Loucy (cell line): Measurements from ENCODE around the gene NME4.
A peak's percentile ranks its signal among the peaks of the same experiment; 100 is the strongest.

ENCODE experiments used
- H2AFZ ChIP-seq: fragments of 200-600 bp; sonication (generic); 2 replicates; pipeline ENCODE4 v1.6.0; 2016; ENCODE audit warnings: antibody characterized with exemption, mild to moderate bottlenecking, low read length, moderate library complexity
- H3F3A ChIP-seq: fragments of 200-600 bp; 2 replicates; pipeline ENCODE4 v1.6.0; 2016; ENCODE audit warnings: antibody characterized with exemption, low read depth, mild to moderate bottlenecking
- H3K27me3 ChIP-seq: fragments of 200-600 bp; sonication (generic); 2 replicates; pipeline ENCODE4 v1.6.1; 2014; ENCODE audit warnings: low read length, mild to moderate bottlenecking; ENCODE audit not compliant: insufficient read depth, poor library complexity, severe bottlenecking
- H3K36me3 ChIP-seq: fragments of 200-600 bp; sonication (generic); 2 replicates; pipeline ENCODE4 v1.6.1; 2016; ENCODE audit warnings: low read length; ENCODE audit not compliant: insufficient read depth
- H3K4me1 ChIP-seq: fragments of 200-600 bp; sonication (generic); 2 replicates; pipeline ENCODE4 v1.5.1; 2014; ENCODE audit warnings: low read length, mild to moderate bottlenecking; ENCODE audit not compliant: insufficient read depth, poor library complexity, severe bottlenecking
- H3K4me2 ChIP-seq: fragments of 200-600 bp; sonication (generic); 2 replicates; pipeline ENCODE4 v1.6.0; 2014; ENCODE audit warnings: antibody characterized with exemption, low read length, low read depth, mild to moderate bottlenecking; ENCODE audit not compliant: poor library complexity, severe bottlenecking
- H3K4me3 ChIP-seq: fragments of 200-600 bp; sonication (generic); 2 replicates; pipeline ENCODE4 v1.5.1; 2014; ENCODE audit warnings: low read length, mild to moderate bottlenecking, mixed read lengths; ENCODE audit not compliant: poor library complexity, severe bottlenecking
- H3K79me2 ChIP-seq: fragments of 200-600 bp; sonication (generic); 2 replicates; pipeline ENCODE4 v1.6.1; 2014; ENCODE audit warnings: low read length; ENCODE audit not compliant: insufficient read depth
- H3K9ac ChIP-seq: fragments of 200-600 bp; sonication (generic); 2 replicates; pipeline ENCODE4 v1.6.0; 2014; ENCODE audit warnings: mild to moderate bottlenecking, low read depth, low read length, moderate library complexity; ENCODE audit not compliant: poor library complexity, severe bottlenecking
- H3K9me2 ChIP-seq: fragments of 200-600 bp; sonication (generic); replicated peaks from 2 replicates; pipeline ENCODE4 v1.6.1; 2016; ENCODE audit warnings: low read depth, low read length, mixed read lengths
- H3K9me3 ChIP-seq: fragments of 200-600 bp; sonication (generic); 2 replicates; pipeline ENCODE4 v1.6.1; 2014; ENCODE audit warnings: mild to moderate bottlenecking, antibody characterized with exemption, low read length, low read depth; ENCODE audit not compliant: insufficient read depth
- H4K20me1 ChIP-seq: fragments of 200-600 bp; sonication (generic); 2 replicates; pipeline ENCODE4 v1.6.0; 2014; ENCODE audit warnings: antibody characterized with exemption, low read length, mild to moderate bottlenecking; ENCODE audit not compliant: insufficient read depth, poor library complexity, severe bottlenecking
- CTCF ChIP-seq: fragments of 200-600 bp; sonication (generic); conservative IDR thresholded peaks from 2 replicates; pipeline ENCODE4 v1.5.1; 2014; ENCODE audit warnings: mild to moderate bottlenecking, antibody characterized with exemption, low read length
- EZH2phosphoT487 ChIP-seq: fragments of 200-600 bp; IDR thresholded peaks from 2 replicates; pipeline ENCODE4 v1.6.1; 2018; ENCODE audit warnings: antibody characterized with exemption, mild to moderate bottlenecking, moderate library complexity, borderline replicate concordance

NME4 gene

GRCh38 chr16:370979-371514 is 26.0 kb upstream of the NME4 start:
- H3K9ac ChIP-seq, result peak overlapping the region; percentile 81

GRCh38 chr16:371515-372301 is 25.3 kb upstream of the NME4 start:
- Histone ChIP-seq H3K9ac (peak overlapping the region; percentile 81), H3K9me3 (no peaks in the 10 kb centered on the region), H3K79me2 (peaks cover 6% of the 10 kb centered on the region; the same call in 1 of the 2 replicates), H3K4me1 (no peaks in the 10 kb centered on the region), H3K27me3 (no peaks in the 10 kb centered on the region), H3K4me3 (no peak overlapping the region), H4K20me1 (no peaks in the 10 kb centered on the region), H3K36me3 (no peaks in the 10 kb centered on the region; the same call in 1 of the 2 replicates), H3K4me2 (peak overlapping the region; percentile 86), H2AFZ (no peak overlapping the region), H3K9me2 (no peaks in the 10 kb centered on the region), H3F3A (no peaks in the 10 kb centered on the region)
- TF ChIP-seq EZH2phosphoT487 (no peak), CTCF (no peak)

More at GRCh38 chr16:370979-371514, 26.0 kb upstream of the NME4 start:
- H2AFZ ChIP-seq, result no peak overlapping the region; the same call in 1 of the 2 replicates
- H3K27me3 ChIP-seq, result no peaks in the 10 kb centered on the region
- no peaks in the 10 kb centered on the region for H3K4me1 ChIP-seq
- no peaks in the 10 kb centered on the region for H3K9me3 ChIP-seq
- H3K36me3 ChIP-seq, result no peaks in the 10 kb centered on the region; the same call in 1 of the 2 replicates
- no peaks in the 10 kb centered on the region for H3K9me2 ChIP-seq
- TF ChIP-seq CTCF (no peak), EZH2phosphoT487 (no peak)
- H3K4me2 ChIP-seq, result peak overlapping the region; percentile 86
- peak overlapping the region; percentile 69 for H3K4me3 ChIP-seq
- no peaks in the 10 kb centered on the region for H3F3A ChIP-seq
- H4K20me1 ChIP-seq, result no peaks in the 10 kb centered on the region
- H3K79me2 ChIP-seq, result peaks cover 6% of the 10 kb centered on the region; the same call in 1 of the 2 replicates

GRCh38 chr16:372302-372983 is 24.6 kb upstream of the NME4 start:
- H3K27me3 ChIP-seq, result no peaks in the 10 kb centered on the region
- H3K36me3 ChIP-seq, result no peaks in the 10 kb centered on the region
- no peaks in the 10 kb centered on the region for H4K20me1 ChIP-seq
- H3F3A ChIP-seq, result no peaks in the 10 kb centered on the region
- no peaks in the 10 kb centered on the region for H3K9me3 ChIP-seq
- H3K4me2 ChIP-seq, result no peak overlapping the region
- H3K9me2 ChIP-seq, result no peaks in the 10 kb centered on the region
- H2AFZ ChIP-seq, result no peak overlapping the region
- TF ChIP-seq EZH2phosphoT487, result no peak
- no peak overlapping the region for H3K4me3 ChIP-seq
- H3K9ac ChIP-seq, result no peak overlapping the region
- no peaks in the 10 kb centered on the region for H3K4me1 ChIP-seq
- peaks cover 6% of the 10 kb centered on the region; the same call in 1 of the 2 replicates for H3K79me2 ChIP-seq
